GM12878 (cell line): Measurements from ENCODE around the gene CCDC87. TPM values are rescaled to one million over a fixed set of nuclear protein-coding genes. Genes with fewer than 3 reads are reported as not detected.

ENCODE experiments used
- ATAC-seq: fragments of 200-7000 bp; cut with Tn5 transposase; 3 replicates; pipeline ENCODE4 v1.9.1; 2020; ENCODE audit warnings: mild to moderate bottlenecking, moderate library complexity
- BruUV-seq: library from RNA; stranded (reverse); fragments of 400-500 nt; replicated peaks from 2 replicates; lab custom pipeline; 2021; lab: Mats Ljungman, UMichigan
- CTCF ChIA-PET: fragments of 300-600 bp; sonication (Branson Sonifier 250); formaldehyde crosslinking; extraction: SDS; loops from one replicate; lab custom pipeline; 2021; ENCODE audit warnings: inconsistent platforms; lab: Yijun Ruan, JAX
- POLR2A ChIA-PET: fragments of 350-600 bp; formaldehyde crosslinking; extraction: SDS; loops from one replicate; lab custom pipeline; 2021; ENCODE audit warnings: inconsistent platforms; lab: Charles Lee
- RAD21 ChIA-PET: fragments of 300-600 bp; sonication (Branson Sonifier 250); formaldehyde crosslinking; loops from one replicate; lab custom pipeline; 2023; ENCODE audit warnings: antibody characterized with exemption; ENCODE audit not compliant: unreplicated experiment; lab: Charles Lee
- SMC1A ChIA-PET: fragments of 300-600 bp; sonication (Branson Sonifier 250); formaldehyde crosslinking; loops from one replicate; lab custom pipeline; 2023; ENCODE audit not compliant: unreplicated experiment, uncharacterized antibody; lab: Charles Lee
- DNase-seq: peaks from one replicate; pipeline ENCODE4 v3.0.0-alpha.2; 2011; ENCODE audit warnings: low read depth, low spot score
- FAIRE-seq: peaks from 3 replicates; lab custom pipeline; 2011; peaks lifted over from hg19 to GRCh38; lab: Jason Lieb, UNC
- H2AFZ ChIP-seq: 2 replicates; pipeline ENCODE4 v1.6.0; 2011; ENCODE audit warnings: low read depth, low read length, control low read depth; ENCODE audit not compliant: control insufficient read depth
- H3K27ac ChIP-seq: 2 replicates; pipeline ENCODE4 v1.5.1; 2011; ENCODE audit warnings: control low read depth; ENCODE audit not compliant: control insufficient read depth, insufficient read depth
- H3K27me3 ChIP-seq, 2 experiments: replicated peaks in 1 of 2; 2 replicates each; pipeline versions ENCODE4 v1.6.0 to v1.6.1; 2011; ENCODE audit warnings: low read length in 1 of 2; ENCODE audit not compliant: control insufficient read depth in 2 of 2, insufficient read depth in 2 of 2
- H3K36me3 ChIP-seq, 2 experiments: 2 replicates each; pipeline ENCODE4 v1.5.1; 2011; ENCODE audit warnings: low read length in 1 of 2; ENCODE audit not compliant: control insufficient read depth in 2 of 2, insufficient read depth in 2 of 2
- H3K4me1 ChIP-seq: 2 replicates; pipeline ENCODE4 v1.6.1; 2011; ENCODE audit warnings: mild to moderate bottlenecking, low read length, moderate library complexity, mixed read lengths; ENCODE audit not compliant: control insufficient read depth, insufficient read depth
- H3K4me2 ChIP-seq: 2 replicates; pipeline ENCODE4 v1.6.0; 2011; ENCODE audit warnings: control low read depth; ENCODE audit not compliant: control insufficient read depth, insufficient read depth
- H3K4me3 ChIP-seq: fragments of 200-600 bp; sonication (generic); 2 replicates; pipeline ENCODE4 v1.5.1; 2016
- H3K79me2 ChIP-seq: 2 replicates; pipeline ENCODE4 v1.6.0; 2011; ENCODE audit warnings: low read length; ENCODE audit not compliant: control insufficient read depth, insufficient read depth
- H3K9ac ChIP-seq: 2 replicates; pipeline ENCODE4 v1.8.0; 2011; ENCODE audit warnings: low read length, control low read depth, mixed read lengths; ENCODE audit not compliant: control insufficient read depth, insufficient read depth
- H3K9me3 ChIP-seq: replicated peaks from 3 replicates; pipeline ENCODE4 v1.5.1; 2011; ENCODE audit warnings: mild to moderate bottlenecking, low read length; ENCODE audit not compliant: control insufficient read depth, insufficient read depth
- H4K20me1 ChIP-seq: 2 replicates; pipeline ENCODE4 v1.6.0; 2011; ENCODE audit not compliant: control insufficient read depth, insufficient read depth
- POLR2AphosphoS5 ChIP-seq: IDR thresholded peaks from 2 replicates; pipeline ENCODE4 v1.6.1; 2011; ENCODE audit warnings: mild to moderate bottlenecking, low read length, inconsistent platforms
- RB1 ChIP-seq: fragments of 450-650 bp; formaldehyde crosslinking; IDR thresholded peaks from 2 replicates; pipeline ENCODE4 v1.6.1; 2017; ENCODE audit warnings: mild to moderate bottlenecking, borderline replicate concordance
- SMC3 ChIP-seq: IDR thresholded peaks from 2 replicates; pipeline ENCODE4 v1.6.1; 2011; ENCODE audit warnings: low read length, improper control_type of control experiment, borderline replicate concordance
- WGBS: methylation state at CpG from one replicate; pipeline ENCODE4 v1.1.6; 2016; ENCODE audit warnings: low lambda C conversion rate; ENCODE audit not compliant: insufficient replicate concordance, insufficient coverage; ENCODE audit errors: missing lambda C conversion rate; 5-methylcytosine and 5-hydroxymethylcytosine counted together
- in situ Hi-C: fragments of 300-500 bp; cut with MboI; formaldehyde crosslinking; loops from 9 replicates; pipeline ENCODE4 v1.14.3; 2018; ENCODE audit warnings: mixed read lengths
- intact Hi-C: fragments of 100-400 bp; cut with micrococcal nuclease; formaldehyde crosslinking; loops from one replicate; pipeline ENCODE4 v1.14.2; 2022; ENCODE audit not compliant: unreplicated experiment
- polyA plus RNA-seq, 11 experiments: library from polyadenylated mRNA; depleted of rRNA in 4 of 11; unstranded in 6 of 11; stranded (reverse) in 5 of 11; fragments of >200 nt; fragmentation: Nextera tagmentation in 4 of 11; fragmentation: Illumina TruSeq in 1 of 11; extraction: Ambion mirVana in 4 of 11; extraction: Trizol in 1 of 11; gene quantifications; 1 replicate in 1 of 11; 2 replicates in 10 of 11; pipeline versions ENCODE4 v1.2.1 to v1.2.3, GENCODE V29; 2011 to 2016; ENCODE audit warnings: inconsistent platforms in 2 of 11, missing spikeins in 2 of 11, low read depth in 1 of 11
- total RNA-seq, 4 experiments: library from RNA; depleted of rRNA in 3 of 4; stranded (reverse); fragments of >200 nt in 3 of 4; fragmentation: Illumina TruSeq in 1 of 4; extraction: Trizol in 1 of 4; gene quantifications; 2 replicates each; pipeline versions ENCODE4 v1.2.1 to v1.2.3, GENCODE V29; 2013 to 2021
- TF ChIP-seq, protein P1 (sequence below): fragments of 450-650 bp; IDR thresholded peaks from 2 replicates; pipeline ENCODE4 v1.6.1; 2017; ENCODE audit warnings: mild to moderate bottlenecking, low read depth, inconsistent platforms; ENCODE audit not compliant: poor library complexity, severe bottlenecking
- TF ChIP-seq, protein P2 (sequence below), 3 experiments: IDR thresholded peaks in 2 of 3; conservative IDR thresholded peaks in 1 of 3; 2 replicates each; pipeline ENCODE4 v1.5.1; 2011; ENCODE audit warnings: low read depth in 3 of 3, low read length in 3 of 3, mild to moderate bottlenecking in 3 of 3, control low read depth in 2 of 3, moderate library complexity in 2 of 3, inconsistent platforms in 1 of 3, mixed read lengths in 1 of 3; ENCODE audit not compliant: control insufficient read depth in 2 of 3, insufficient read depth in 1 of 3; ENCODE audit errors: extremely low read depth in 1 of 3
- TF ChIP-seq, protein P3 (sequence below): IDR thresholded peaks from 2 replicates; pipeline ENCODE4 v1.6.1; 2012; ENCODE audit warnings: mild to moderate bottlenecking, low read depth, low read length
- TF ChIP-seq, protein P4 (sequence below): IDR thresholded peaks from 2 replicates; pipeline ENCODE4 v1.6.1; 2012; ENCODE audit warnings: improper control_type of control experiment, low read depth, low read length; ENCODE audit not compliant: insufficient replicate concordance

CCDC87 gene
- total and polyA plus RNA-seq, 10 of the 15 experiments (the other 5 are each of a cell fraction or from before 2014, with no cell fraction given), result 0.02 to 0.17 (median 0.09) TPM; not detected in 3

DNA sequence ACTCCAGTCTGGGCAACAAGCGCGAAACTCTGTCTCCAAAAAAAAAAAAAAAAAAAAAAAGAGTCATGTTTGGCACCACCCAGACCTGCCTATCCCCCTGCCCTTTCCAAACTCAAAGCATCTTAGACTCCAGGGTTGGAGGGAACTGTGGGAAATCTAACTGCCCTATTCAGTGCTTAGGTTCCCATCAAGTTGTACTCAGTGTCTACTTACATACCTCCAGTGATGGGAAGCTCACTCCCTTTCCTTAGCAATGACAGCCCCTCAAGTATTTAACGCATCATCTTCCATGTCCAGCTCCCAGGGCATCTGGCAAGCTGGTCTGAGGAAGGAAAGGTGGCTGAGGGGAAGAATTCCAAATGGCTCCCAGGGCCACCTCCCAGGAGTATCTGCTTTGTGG is 43.2 kb downstream of the CCDC87 start:
- ChIA-PET RAD21 (no interaction called here), CTCF (interaction anchor here (1.1 kb wide), 1 partner anchor 28 kb away, joined by 3 read pairs; no protein-coding TSS in a partner anchor), SMC1A (no interaction called here), POLR2A (no interaction called here)
- in situ Hi-C loops (no loop called here), intact Hi-C loops (no loop called here)
- Histone ChIP-seq H3K9ac (no peak overlapping the region), H4K20me1 (no peaks in the 10 kb centered on the region), H3K79me2 (no peaks in the 10 kb centered on the region; the same call in 1 of the 2 replicates), H3K27ac (no peak overlapping the region), H3K4me2 (no peak overlapping the region), H2AFZ (no peak overlapping the region), H3K36me3 (no peaks in the 10 kb centered on the region), H3K9me3 (no peaks in the 10 kb centered on the region), H3K27me3 (no peaks in the 10 kb centered on the region), H3K4me3 (no peak overlapping the region), H3K4me1 (no peaks in the 10 kb centered on the region)
- no peak for DNase-seq
- WGBS, result 86% methylated on average over 3 of the region's 3 CpGs
- no peak for ATAC-seq
- BruUV-seq, result no TSS peak
- FAIRE-seq, result no peak
- TF ChIP-seq RB1 (no peak), SMC3 (no peak), POLR2AphosphoS5 (no peak)
- TF ChIP-seq, protein P1, sequence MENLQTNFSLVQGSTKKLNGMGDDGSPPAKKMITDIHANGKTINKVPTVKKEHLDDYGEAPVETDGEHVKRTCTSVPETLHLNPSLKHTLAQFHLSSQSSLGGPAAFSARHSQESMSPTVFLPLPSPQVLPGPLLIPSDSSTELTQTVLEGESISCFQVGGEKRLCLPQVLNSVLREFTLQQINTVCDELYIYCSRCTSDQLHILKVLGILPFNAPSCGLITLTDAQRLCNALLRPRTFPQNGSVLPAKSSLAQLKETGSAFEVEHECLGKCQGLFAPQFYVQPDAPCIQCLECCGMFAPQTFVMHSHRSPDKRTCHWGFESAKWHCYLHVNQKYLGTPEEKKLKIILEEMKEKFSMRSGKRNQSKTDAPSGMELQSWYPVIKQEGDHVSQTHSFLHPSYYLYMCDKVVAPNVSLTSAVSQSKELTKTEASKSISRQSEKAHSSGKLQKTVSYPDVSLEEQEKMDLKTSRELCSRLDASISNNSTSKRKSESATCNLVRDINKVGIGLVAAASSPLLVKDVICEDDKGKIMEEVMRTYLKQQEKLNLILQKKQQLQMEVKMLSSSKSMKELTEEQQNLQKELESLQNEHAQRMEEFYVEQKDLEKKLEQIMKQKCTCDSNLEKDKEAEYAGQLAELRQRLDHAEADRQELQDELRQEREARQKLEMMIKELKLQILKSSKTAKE, result no peak
- TF ChIP-seq, protein P2, sequence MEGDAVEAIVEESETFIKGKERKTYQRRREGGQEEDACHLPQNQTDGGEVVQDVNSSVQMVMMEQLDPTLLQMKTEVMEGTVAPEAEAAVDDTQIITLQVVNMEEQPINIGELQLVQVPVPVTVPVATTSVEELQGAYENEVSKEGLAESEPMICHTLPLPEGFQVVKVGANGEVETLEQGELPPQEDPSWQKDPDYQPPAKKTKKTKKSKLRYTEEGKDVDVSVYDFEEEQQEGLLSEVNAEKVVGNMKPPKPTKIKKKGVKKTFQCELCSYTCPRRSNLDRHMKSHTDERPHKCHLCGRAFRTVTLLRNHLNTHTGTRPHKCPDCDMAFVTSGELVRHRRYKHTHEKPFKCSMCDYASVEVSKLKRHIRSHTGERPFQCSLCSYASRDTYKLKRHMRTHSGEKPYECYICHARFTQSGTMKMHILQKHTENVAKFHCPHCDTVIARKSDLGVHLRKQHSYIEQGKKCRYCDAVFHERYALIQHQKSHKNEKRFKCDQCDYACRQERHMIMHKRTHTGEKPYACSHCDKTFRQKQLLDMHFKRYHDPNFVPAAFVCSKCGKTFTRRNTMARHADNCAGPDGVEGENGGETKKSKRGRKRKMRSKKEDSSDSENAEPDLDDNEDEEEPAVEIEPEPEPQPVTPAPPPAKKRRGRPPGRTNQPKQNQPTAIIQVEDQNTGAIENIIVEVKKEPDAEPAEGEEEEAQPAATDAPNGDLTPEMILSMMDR (IDR thresholded peaks at IDR 0.05 in 2 of 3, conservative IDR thresholded peaks at IDR 0.05 in 1 of 3; ENCODE audit: control insufficient read depth in 2 of 3, extremely low read depth in 1 of 3, insufficient read depth in 1 of 3, low read depth in 3 of 3, low read length in 3 of 3), result no peak
- TF ChIP-seq, protein P3, sequence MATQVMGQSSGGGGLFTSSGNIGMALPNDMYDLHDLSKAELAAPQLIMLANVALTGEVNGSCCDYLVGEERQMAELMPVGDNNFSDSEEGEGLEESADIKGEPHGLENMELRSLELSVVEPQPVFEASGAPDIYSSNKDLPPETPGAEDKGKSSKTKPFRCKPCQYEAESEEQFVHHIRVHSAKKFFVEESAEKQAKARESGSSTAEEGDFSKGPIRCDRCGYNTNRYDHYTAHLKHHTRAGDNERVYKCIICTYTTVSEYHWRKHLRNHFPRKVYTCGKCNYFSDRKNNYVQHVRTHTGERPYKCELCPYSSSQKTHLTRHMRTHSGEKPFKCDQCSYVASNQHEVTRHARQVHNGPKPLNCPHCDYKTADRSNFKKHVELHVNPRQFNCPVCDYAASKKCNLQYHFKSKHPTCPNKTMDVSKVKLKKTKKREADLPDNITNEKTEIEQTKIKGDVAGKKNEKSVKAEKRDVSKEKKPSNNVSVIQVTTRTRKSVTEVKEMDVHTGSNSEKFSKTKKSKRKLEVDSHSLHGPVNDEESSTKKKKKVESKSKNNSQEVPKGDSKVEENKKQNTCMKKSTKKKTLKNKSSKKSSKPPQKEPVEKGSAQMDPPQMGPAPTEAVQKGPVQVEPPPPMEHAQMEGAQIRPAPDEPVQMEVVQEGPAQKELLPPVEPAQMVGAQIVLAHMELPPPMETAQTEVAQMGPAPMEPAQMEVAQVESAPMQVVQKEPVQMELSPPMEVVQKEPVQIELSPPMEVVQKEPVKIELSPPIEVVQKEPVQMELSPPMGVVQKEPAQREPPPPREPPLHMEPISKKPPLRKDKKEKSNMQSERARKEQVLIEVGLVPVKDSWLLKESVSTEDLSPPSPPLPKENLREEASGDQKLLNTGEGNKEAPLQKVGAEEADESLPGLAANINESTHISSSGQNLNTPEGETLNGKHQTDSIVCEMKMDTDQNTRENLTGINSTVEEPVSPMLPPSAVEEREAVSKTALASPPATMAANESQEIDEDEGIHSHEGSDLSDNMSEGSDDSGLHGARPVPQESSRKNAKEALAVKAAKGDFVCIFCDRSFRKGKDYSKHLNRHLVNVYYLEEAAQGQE, result no peak
- TF ChIP-seq, protein P4, sequence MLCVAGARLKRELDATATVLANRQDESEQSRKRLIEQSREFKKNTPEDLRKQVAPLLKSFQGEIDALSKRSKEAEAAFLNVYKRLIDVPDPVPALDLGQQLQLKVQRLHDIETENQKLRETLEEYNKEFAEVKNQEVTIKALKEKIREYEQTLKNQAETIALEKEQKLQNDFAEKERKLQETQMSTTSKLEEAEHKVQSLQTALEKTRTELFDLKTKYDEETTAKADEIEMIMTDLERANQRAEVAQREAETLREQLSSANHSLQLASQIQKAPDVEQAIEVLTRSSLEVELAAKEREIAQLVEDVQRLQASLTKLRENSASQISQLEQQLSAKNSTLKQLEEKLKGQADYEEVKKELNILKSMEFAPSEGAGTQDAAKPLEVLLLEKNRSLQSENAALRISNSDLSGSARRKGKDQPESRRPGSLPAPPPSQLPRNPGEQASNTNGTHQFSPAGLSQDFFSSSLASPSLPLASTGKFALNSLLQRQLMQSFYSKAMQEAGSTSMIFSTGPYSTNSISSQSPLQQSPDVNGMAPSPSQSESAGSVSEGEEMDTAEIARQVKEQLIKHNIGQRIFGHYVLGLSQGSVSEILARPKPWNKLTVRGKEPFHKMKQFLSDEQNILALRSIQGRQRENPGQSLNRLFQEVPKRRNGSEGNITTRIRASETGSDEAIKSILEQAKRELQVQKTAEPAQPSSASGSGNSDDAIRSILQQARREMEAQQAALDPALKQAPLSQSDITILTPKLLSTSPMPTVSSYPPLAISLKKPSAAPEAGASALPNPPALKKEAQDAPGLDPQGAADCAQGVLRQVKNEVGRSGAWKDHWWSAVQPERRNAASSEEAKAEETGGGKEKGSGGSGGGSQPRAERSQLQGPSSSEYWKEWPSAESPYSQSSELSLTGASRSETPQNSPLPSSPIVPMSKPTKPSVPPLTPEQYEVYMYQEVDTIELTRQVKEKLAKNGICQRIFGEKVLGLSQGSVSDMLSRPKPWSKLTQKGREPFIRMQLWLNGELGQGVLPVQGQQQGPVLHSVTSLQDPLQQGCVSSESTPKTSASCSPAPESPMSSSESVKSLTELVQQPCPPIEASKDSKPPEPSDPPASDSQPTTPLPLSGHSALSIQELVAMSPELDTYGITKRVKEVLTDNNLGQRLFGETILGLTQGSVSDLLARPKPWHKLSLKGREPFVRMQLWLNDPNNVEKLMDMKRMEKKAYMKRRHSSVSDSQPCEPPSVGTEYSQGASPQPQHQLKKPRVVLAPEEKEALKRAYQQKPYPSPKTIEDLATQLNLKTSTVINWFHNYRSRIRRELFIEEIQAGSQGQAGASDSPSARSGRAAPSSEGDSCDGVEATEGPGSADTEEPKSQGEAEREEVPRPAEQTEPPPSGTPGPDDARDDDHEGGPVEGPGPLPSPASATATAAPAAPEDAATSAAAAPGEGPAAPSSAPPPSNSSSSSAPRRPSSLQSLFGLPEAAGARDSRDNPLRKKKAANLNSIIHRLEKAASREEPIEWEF, result no peak
